HG03025 (cell line): Measurements from ENCODE around the gene ANO2.

Source experiments
- ATAC-seq: cut with Tn5 transposase; IDR thresholded peaks from one replicate; pipeline ENCODE4 v1.9.1; 2021; ENCODE audit warnings: mild to moderate bottlenecking, moderate library complexity; ENCODE audit not compliant: unreplicated experiment, low FRiP score

The ANO2 gene

DNA sequence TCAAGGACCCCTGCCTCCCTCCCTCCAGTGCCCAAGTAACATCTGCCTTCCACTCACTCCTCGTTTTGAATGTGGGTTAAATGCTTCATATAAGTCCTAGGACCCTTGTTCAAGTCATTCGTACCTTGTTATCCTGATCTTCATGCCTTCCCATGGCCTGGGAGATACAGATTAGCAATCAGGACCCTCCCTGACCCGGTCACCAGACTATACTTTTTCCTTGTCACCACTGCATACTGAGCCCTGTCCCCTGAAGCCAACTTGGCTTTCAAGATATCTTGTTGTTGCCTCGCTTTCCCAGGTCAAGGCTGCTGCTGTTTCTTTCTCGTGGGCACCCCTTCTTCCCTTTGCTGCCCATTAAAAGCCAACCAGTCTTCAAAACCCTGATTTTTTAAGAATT lies 208.5 kb downstream of the ANO2 start:
- ATAC-seq, result no peak

DNA sequence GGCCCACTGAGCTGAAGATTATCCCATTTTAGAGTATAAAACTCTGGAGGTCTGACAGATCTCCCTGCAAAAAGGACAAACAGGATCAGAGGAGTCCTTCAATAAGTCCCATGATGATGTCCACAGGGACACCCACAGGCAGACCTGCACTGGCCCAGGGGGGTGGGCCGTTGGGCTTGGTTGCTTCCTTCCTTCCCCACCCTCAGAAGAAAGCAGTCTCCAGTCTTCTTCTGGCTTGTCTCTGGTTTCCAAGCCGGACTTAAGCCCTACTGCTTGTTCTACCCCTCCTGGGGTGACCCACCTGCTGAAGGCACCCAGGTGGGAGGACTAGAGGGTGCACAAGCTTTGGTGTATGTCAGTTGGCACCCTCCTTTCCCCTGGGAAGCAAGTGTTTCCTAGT lies 209.0 kb downstream of the ANO2 start:
- no peak for ATAC-seq

DNA sequence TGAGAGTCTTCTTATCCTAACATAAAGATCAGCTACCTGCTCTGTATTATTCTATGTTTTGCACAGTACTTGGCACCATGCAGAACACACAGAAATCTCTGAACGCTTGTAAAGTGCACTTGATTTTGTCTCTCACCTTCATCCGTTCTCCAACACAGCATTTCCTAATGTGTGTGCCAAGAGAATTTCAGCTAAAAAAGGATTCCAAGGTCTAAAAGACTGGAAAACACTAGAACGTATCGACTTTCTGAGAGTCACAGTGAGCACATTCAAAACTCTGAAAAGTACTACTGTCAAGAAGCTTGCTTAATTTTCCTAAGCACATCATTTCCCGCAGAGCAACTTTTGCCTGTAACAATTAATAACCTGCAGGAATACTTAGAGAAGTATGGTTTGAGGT lies 211.1 kb downstream of the ANO2 start:
- ATAC-seq, result no peak

DNA sequence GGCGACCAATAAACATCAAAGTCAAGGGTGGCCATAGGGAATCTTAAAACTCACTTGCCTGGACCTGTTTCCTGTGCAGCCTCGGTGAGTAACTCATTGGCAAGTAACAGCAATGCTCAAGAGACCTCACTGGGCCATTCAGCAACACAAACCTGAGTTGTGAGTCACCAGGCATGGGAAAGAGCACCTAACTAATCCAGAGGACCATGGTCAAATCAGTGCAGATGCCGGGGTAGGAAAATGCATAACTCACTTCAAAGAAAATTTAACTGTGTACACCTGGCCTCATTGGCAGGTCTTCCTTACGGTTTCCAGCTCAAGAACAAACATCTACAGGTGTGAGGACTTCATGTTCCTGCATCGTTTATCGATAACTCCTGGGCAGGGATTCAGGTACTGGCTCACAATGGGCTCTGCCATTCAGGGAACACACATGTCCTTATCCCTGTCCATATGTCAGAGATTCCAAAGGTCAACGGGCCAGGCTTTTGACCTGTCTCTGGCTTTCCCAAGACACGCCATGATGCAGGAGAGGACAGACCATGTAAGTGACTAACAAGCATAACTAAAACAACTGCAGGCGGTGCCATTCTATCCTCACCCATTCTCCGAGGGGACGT lies 211.8 kb downstream of the ANO2 start:
- no peak for ATAC-seq

DNA sequence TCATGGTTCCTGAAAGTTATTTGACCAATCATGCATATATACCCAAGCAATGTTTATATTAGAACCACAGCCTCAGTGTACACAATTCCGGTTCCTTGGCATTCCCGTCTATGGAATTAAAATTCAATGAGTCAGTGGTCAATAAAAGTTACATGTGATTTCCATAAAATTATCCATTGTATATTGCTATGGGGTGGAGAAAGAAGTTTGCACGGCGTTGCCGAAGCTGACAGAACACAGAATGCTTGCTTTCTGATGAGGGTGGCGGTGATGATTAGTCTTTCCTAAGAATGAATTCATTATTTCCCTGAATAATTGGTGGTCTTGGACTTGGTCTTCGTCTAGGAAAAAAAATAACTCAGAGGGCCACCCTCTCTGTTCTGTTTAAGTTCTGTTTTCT lies 214.1 kb downstream of the ANO2 start:
- no peak for ATAC-seq

DNA sequence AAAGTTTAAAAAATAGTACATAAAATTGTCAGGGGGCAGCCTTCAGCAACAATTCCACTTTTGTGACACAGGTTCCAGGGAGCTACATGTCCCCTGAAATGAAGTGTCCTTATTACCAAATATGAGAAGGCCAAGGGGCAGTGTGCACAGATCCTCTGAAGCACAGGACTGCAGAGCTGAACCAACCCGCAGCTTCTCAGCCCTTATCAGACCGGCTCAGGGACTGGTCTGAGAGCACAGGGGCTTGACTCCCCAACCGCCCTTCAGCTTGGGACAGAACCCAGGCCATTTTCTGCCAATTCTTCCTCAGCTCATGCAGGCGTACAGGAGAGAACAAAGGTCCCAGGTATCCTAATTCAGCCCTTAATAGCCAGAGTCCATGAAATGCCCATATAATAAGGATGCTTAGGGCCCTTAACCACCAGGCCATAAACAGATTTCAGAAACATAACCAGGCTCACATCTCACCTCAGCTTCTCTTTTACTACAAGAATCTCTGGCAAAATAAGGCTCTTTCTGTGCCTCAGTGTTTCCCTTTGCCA lies 221.3 kb downstream of the ANO2 start:
- ATAC-seq, result no peak

DNA sequence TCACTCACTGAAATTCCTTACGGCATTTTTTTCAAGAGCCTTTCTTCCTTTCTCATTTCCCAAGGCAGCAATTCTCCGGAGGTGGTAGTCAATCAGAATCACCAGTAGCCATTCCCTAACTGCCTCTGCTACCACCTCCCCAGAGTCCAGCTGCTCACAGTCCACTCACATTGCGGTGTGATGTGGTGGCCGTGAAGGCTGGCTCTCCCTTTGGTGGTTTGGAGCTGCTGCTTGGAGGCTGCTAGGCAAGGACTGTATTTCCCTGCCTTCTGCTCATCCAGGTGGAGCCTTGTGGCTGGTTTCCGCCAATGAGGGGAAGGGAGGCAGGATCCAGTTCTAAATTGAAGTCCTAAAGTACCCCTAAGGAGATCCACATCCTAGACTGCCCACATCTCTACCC lies 222.0 kb downstream of the ANO2 start:
- ATAC-seq, result no peak

DNA sequence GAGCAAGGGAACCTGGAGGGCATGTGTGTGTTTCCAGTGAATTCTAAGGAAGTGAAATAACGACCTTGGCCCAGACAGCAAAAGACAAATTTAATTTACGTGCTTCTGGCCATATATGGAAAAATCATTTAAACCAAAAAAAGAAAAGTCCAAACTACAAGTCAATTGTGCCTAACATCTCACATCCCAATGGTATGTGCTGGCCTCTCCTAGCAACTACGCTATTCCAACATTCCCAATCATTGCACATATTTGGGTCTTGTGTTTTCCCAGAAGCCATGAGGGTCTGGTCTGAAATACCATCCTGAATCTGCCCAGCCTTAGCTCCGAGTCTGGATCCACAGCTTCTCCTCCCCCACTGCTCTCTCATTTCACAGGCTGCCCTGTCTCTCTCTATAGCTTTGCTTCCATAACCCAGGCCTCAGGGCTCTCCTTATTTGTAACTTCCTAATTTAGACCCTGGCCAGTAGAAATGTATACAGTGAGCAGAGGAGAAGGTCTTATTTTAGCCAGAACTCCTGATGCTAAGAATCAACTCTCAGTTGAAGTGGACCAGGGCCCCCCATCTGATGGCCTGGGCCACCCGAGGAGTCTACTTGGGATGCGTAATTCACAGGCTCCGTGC lies 224.6 kb downstream of the ANO2 start:
- ATAC-seq, result no peak

DNA sequence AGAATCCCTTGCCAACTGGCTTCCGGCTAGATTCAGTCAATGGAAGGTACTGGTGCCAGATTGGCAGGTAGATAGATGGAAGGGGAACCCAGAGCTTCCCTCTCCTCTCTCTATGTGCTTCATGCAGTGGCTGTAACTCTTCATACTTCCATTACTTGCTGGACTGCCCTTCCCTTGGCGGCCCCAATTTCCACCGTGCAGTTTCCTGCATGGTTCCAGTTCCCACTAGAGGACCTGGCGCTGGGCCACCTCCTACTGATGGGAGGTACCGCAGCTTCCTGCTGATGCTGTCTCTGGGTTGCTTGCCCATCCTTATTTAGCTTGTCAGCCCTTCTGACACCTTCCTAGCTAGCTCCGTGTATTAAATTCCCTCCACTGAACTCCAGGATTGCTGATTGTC lies 226.4 kb downstream of the ANO2 start:
- no peak for ATAC-seq

DNA sequence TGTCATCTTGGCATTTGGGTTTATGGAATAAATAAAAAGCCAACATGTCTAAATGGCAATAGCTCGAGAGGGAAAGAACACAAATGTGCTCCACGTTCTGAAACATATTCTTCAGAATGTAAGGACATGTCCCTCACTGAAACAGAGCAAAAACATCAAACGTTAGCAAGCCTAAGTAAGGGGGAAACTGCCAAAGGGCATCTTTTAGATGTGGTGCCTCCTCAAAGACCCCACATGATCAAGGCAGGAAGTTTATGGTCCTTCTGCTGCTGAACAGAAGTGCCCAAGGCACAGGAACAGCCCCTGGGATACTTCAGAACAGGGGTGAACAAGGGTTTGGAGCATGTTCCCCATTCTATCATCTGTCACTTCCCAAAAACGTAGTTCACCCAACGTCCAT lies 227.0 kb downstream of the ANO2 start:
- no peak for ATAC-seq

DNA sequence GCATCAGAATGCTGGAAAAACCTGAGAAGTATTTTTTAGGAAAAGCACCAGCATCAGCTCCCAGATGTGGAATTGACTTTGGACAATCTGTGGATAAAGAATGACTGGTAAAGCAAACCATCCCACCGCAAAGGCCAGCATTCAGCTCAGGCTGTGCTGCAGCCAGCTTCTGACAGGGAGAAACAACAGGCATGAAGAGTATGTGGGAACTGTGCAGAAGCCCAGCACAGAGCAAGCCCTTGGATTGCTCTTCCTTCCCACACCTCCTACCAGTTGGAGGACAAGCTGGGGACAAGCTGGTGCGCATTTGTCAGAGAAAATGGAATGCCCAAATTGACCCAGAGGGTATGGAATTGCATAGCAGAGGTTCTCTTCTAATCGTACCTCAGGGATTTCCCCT lies 228.1 kb downstream of the ANO2 start:
- no peak for ATAC-seq

DNA sequence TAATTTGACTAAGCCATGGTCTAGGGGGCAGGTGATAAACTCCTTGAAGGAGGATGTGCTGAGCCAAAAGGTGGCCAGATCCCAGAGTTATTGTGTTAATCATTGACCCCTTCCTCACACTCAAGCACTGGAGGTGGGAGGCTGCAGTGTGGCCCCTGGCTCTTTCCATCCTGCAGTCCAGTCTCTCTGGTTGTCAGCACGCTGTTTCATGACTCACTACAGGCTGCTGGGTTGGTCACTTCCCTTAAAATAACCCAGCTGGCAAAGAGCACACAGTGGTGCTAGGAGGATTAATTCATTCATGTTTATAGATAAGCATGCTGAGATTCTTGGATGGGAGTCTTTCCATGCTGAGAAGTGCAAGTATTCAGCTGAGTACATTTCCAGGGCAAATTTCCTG lies 228.9 kb downstream of the ANO2 start:
- no peak for ATAC-seq

DNA sequence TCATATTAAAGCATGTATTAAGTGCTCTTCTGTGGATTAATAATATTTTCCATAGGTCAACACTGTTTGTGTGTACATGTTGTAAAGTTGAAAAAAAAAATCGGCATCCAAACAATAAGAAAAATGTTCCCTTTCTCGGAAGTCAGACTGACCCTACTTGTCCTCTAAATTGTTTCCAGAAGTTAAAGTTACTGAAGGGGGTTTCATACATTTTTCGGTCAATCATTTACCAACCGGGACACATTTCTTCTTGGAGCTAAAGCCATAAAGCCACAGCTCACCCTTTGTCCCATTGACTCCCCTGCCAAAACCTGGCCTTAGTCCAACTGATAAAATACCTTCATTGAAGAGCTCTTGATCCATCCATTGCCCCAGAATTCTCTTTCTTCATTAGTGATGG lies 230.0 kb downstream of the ANO2 start:
- no peak for ATAC-seq

DNA sequence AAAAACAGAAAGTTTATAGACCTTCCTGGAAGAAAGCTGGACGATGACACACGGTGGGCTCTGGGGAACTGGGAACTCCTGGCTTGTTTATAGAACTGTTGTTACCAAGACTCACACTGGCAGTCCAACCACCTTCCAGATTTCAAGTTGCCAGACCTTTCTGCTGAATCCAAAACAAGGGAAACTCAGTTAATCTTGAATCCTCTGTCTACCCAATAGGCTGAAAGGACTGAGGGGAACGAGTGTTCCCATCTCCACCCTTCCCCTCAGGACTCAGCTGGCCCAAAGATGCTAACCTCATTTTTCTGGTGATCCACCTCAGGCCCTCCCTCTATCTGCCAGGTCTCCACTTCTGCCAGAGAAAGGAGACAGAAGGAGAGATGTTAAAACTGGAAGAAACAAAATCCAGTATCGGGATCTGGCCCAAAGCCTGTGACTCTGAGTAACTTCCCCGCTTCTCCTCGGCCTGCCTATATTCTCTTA lies 231.4 kb downstream of the ANO2 start:
- ATAC-seq, result no peak

DNA sequence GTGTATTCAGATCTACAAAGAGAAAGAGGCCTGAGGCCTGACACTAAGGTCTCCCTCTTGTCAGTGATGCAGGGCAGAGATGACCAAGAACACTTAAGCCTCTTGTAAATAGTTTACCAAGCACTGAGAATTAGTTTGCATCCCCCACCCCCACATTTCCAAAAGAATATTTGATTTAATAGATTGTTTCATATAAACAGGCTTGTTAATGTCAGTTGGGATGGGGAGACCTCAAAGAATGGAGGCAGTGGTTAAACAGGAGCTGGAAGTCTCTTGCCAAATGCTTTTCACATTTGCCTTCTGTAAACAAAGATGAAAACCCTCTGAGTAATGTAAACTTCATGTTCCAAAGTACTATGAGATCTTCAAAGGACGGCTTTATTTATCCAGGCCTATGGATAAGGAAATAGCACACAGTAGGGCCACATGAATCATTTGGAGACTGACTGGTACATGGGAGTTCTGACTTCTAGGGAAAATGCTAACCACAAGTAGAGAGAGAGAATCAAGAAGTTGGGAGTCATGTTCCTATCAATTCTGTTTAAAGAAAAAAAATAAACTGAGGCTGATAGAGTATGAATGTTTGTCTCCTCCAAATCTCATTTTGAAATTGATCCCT lies 234.7 kb downstream of the ANO2 start:
- ATAC-seq, result no peak

DNA sequence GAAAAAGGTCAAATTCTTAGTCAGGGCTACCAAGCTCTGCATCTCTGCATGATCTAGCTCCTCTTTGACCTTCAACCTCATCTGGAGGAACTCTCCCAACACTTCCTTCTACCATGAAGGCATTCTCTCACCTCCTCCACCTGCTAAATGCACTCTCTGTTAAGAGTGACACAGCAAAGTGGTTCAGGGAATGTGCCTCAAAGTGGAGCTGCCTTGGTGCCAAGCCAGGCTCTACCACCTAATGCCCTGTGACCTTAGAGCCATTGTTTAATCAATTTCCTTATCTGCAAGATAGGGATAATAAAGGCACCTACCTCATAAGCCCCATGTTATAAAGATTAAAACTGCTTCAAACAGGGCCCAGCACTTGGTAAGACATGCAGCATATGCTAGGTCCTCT lies 236.7 kb downstream of the ANO2 start:
- ATAC-seq, result no peak

DNA sequence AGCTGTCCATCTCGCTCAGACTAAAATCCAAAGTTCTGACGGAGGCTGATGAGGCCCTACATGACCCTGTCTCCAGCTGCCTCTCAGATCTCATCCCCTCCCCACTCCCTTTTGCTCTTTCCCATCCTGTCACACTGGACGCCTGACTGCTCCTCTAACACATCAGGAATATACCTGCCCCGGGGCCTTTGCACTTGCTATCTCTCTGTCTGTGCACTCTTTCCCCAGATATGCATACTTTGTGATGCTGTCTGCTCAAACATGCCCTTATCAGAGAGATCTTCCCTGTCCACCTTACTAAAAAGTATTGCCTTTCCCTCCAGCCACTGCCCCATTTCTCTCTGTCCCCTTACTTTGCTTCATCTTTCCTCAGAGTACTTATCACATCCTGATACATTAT lies 238.8 kb downstream of the ANO2 start:
- no peak for ATAC-seq

DNA sequence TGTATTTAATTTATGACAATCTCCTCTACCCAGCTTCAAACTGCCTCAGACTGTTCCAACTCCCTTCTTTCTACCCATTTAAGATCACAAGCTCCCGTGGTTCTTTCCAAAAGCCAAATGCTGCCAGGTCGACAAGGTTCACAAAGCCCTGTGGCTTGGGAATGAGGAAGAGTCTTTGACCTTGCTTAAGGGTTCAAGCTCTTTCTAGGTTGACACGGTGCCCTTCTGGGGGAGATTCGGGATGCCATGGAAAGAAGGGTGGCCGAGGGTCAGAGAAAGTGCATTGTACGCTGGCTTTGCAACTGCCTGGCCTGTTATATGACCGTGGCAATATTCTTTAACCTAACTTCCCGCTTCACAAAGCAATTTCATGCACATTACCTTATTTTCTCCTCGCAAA lies 239.3 kb downstream of the ANO2 start:
- ATAC-seq, result no peak

DNA sequence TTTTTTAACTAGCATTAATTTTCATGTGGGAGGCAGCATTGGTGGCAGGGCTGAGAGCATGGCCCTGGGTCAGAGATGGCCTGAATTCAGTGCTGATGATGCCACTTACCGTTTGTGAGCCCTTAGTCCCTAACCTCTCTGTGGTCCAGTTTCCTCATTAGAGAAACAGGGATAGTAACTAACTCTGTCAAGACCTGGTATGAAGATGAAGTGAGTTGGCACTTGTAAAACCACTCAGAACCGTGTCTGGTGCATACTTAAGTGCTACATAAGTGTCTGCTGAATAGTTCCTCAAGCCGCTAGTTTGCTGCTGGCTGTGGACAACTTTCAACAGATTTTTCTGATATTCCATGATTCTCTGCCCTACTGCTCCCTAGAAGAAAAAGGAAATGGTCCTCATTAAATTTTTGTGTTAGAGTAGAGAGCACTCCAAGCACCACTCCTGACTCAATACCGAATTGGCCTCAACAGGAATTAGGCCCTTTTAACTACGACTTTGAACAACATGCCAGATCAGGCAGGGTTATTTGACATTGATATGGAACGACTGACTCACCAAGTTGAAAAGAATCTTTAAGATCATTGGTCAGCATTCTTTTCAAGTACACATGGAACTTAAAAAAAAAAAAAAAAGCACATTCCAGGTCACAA lies 250.2 kb downstream of the ANO2 start:
- no peak for ATAC-seq

DNA sequence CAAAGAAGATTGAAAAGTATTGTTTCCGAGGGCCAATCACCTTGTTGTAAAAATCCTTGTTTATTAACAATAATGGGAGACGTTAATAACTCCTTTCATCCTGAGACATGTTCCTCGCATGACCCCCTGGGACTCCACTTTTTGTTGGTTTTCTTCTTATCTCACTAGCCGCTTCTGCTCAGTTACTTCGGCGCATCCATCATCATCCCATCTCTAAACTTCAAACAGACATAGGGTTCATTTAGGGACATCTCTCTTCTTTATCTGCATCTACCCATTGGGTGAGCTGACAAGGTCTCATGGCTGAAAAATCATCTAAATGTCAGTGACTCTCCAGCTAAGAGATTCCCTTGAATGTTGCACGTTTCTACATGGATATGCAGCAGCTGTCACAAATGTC lies 252.2 kb downstream of the ANO2 start:
- ATAC-seq, result no peak

DNA sequence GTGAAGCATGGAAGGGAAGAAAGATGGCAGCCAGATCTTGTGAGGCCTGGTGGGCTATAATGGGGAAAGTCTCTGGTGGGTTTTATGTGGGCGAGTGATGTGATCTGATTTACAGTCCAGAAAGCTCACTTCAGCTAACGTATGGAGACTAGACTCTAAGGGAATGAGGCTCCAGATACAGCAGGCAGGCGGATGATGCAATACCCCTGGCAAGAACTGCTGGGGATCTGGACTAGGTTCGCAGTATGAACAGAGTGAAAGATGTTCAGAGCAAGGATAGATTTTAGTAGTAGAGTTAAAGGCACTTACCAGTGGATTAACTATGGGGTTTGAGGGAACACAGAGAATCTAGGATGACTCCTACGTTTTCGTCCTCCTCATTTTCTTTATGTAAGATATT lies 253.1 kb downstream of the ANO2 start:
- no peak for ATAC-seq
